ENCODE measurements around the gene CARMIL1. TPM values are rescaled to one million over a fixed set of nuclear protein-coding genes. Genes with fewer than 3 reads are reported as not detected.

The CARMIL1 gene
- total RNA-seq, 1 donor from 2014 or later, result 14.5 TPM

DNA sequence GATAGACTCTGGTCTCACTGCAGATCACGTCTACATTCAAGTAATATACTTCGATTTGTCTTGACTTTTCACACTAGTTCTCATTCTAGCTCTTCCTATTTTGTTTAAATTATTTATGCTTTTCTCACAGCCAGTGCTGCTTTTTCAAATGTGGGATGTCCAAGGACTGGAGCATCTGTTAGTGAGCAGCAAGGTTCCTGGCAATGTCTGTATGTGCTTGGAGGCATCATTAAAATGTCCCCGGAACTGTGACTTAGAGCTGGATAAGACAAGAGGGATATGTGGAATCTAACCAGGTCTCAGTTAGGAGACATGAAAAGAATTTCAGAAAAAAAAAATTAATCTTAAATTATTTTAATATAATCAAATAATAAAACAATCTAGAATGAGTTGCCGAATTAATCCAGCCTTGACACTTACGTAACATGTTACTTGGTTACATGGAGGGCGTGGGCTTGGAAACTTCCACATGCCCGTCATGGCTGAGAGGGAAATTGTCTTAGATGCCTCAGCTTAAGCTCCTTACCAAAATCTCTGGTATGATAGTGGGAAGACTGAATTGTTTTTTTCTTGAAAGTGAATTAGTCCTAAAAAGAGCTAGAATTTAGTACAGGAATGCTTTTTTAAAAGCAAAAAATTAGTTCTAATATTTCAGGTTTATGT lies 21.4 kb upstream of the CARMIL1 start:
- TF ChIP-seq, protein P1, sequence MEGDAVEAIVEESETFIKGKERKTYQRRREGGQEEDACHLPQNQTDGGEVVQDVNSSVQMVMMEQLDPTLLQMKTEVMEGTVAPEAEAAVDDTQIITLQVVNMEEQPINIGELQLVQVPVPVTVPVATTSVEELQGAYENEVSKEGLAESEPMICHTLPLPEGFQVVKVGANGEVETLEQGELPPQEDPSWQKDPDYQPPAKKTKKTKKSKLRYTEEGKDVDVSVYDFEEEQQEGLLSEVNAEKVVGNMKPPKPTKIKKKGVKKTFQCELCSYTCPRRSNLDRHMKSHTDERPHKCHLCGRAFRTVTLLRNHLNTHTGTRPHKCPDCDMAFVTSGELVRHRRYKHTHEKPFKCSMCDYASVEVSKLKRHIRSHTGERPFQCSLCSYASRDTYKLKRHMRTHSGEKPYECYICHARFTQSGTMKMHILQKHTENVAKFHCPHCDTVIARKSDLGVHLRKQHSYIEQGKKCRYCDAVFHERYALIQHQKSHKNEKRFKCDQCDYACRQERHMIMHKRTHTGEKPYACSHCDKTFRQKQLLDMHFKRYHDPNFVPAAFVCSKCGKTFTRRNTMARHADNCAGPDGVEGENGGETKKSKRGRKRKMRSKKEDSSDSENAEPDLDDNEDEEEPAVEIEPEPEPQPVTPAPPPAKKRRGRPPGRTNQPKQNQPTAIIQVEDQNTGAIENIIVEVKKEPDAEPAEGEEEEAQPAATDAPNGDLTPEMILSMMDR (IDR thresholded peaks at IDR 0.05), result no peak
- DNase-seq (ENCODE audit: low spot score), result no peak
- no peak overlapping the region for H3K27ac Mint-ChIP-seq (ENCODE audit: unreplicated experiment)
- H3K4me3 Mint-ChIP-seq (ENCODE audit: unreplicated experiment), result no peak overlapping the region
- peaks cover 14% of the 10 kb centered on the region for H3K4me1 Mint-ChIP-seq (ENCODE audit: low read depth)
- H3K36me3 Mint-ChIP-seq (ENCODE audit: low read depth), result no peaks in the 10 kb centered on the region
- H3K9me3 Mint-ChIP-seq (ENCODE audit: low read depth), result no peaks in the 10 kb centered on the region
- H3K27me3 Mint-ChIP-seq (ENCODE audit: low read depth), result no peaks in the 10 kb centered on the region

DNA sequence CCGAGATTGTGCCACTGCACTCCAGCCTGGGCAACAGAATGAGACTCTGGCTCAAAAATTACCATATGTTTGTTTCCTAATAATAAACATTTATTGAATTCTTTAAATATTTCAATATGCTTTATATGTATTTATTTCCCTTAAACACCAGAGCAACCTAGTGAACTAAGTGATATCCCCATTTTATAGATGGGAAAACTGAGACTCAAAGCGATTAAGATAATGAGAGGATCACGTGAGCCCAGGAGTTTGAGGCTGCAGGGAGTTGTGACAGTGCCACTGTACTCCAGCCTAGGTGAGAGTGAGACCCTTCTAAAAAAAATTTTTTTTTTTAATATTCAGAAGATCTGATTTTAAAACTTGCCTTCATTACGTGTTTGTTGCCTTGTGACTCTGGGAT lies 19.4 kb upstream of the CARMIL1 start:
- DNase-seq (ENCODE audit: low spot score), result no peak
- H3K4me3 Mint-ChIP-seq (ENCODE audit: unreplicated experiment), result no peak overlapping the region
- no peaks in the 10 kb centered on the region for H3K36me3 Mint-ChIP-seq (ENCODE audit: low read depth)
- no peaks in the 10 kb centered on the region for H3K27me3 Mint-ChIP-seq (ENCODE audit: low read depth)
- peaks cover 18% of the 10 kb centered on the region for H3K4me1 Mint-ChIP-seq (ENCODE audit: low read depth)
- TF ChIP-seq, protein P1 (IDR thresholded peaks at IDR 0.05), result no peak
- H3K27ac Mint-ChIP-seq (ENCODE audit: unreplicated experiment), result no peak overlapping the region
- no peaks in the 10 kb centered on the region for H3K9me3 Mint-ChIP-seq (ENCODE audit: low read depth)

- H3K27ac Mint-ChIP-seq (ENCODE audit: unreplicated experiment), result peak overlapping the region; percentile 86
- no peaks in the 10 kb centered on the region for H3K27me3 Mint-ChIP-seq (ENCODE audit: low read depth)
- no peaks in the 10 kb centered on the region for H3K36me3 Mint-ChIP-seq (ENCODE audit: low read depth)
- no peak for DNase-seq (ENCODE audit: low spot score)
- TF ChIP-seq, protein P1 (IDR thresholded peaks at IDR 0.05), result no peak
- H3K4me1 Mint-ChIP-seq (ENCODE audit: low read depth), result peaks cover 24% of the 10 kb centered on the region
- H3K4me3 Mint-ChIP-seq (ENCODE audit: unreplicated experiment), result peak overlapping the region; percentile 35
- no peaks in the 10 kb centered on the region for H3K9me3 Mint-ChIP-seq (ENCODE audit: low read depth)
These were observed 15.5 kb upstream of the CARMIL1 start for GRCh38 chr6:25263657-25264056.

DNA sequence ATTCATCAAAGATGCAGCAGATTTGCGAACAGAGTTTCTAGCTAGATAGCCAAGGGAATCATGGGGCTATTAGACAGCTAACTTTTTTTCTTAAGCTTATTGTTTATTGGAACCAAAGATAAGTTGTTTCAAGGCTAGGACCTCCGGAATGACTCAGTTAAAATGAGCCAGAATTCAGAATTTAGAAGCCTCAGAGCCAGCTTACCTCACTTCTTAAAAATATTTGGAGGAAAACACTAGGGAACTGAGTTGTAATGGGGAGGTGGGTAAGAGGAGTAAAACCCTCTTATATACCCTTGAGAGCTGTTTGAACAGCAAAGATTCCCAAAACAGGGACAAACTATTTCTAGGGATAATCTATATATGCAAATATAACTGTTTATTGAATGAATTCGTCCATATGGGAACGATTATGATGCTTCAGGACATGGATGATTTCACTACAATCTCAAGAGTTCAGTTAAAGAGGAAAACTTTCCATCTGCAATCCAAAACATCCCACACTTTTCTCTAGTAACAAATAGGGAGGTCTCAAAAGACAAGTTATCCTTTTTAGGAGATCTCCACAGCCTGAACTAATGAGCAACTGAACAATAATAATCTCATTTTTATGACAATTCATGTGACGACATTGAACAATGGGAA lies 12.6 kb upstream of the CARMIL1 start:
- H3K36me3 Mint-ChIP-seq (ENCODE audit: low read depth), result no peaks in the 10 kb centered on the region
- no peaks in the 10 kb centered on the region for H3K27me3 Mint-ChIP-seq (ENCODE audit: low read depth)
- H3K4me1 Mint-ChIP-seq (ENCODE audit: low read depth), result peaks cover 24% of the 10 kb centered on the region
- H3K4me3 Mint-ChIP-seq (ENCODE audit: unreplicated experiment), result no peak overlapping the region
- no peak for DNase-seq (ENCODE audit: low spot score)
- peaks cover 5% of the 10 kb centered on the region for H3K9me3 Mint-ChIP-seq (ENCODE audit: low read depth)
- no peak overlapping the region for H3K27ac Mint-ChIP-seq (ENCODE audit: unreplicated experiment)
- TF ChIP-seq, protein P1 (IDR thresholded peaks at IDR 0.05), result no peak

- no peak overlapping the region for H3K4me3 Mint-ChIP-seq (ENCODE audit: unreplicated experiment)
These were observed 11.5 kb upstream of the CARMIL1 start for GRCh38 chr6:25267662-25268061.

More at GRCh38 chr6:25267662-25268061, 11.5 kb upstream of the CARMIL1 start:
- Mint-ChIP-seq H3K4me1 (ENCODE audit: low read depth) (peaks cover 19% of the 10 kb centered on the region), H3K9me3 (ENCODE audit: low read depth) (peaks cover 5% of the 10 kb centered on the region), H3K36me3 (ENCODE audit: low read depth) (no peaks in the 10 kb centered on the region), H3K27me3 (ENCODE audit: low read depth) (no peaks in the 10 kb centered on the region), H3K27ac (ENCODE audit: unreplicated experiment) (no peak overlapping the region)
- TF ChIP-seq, protein P1 (IDR thresholded peaks at IDR 0.05), result no peak
- DNase-seq (ENCODE audit: low spot score), result no peak

Data from chondrocyte (in vitro differentiated cells).